Activated CD8-positive, alpha-beta memory T cell treated with anti-CD3 and anti-CD28 coated beads, Interleukin-2, amount 50 U/mL, for 1 hour (primary cell): ENCODE data around the gene RHBDD1.

Experiments
- DNase-seq: peaks from one replicate; pipeline ENCODE4 v3.0.0-alpha.2; 2020; ENCODE audit errors: extremely low read depth

Gene RHBDD1

GRCh38 chr2:226845386-226846116, 9.7 kb downstream of the RHBDD1 start:
- DNase-seq: no peak

GRCh38 chr2:226847090-226847489, 11.2 kb downstream of the RHBDD1 start:
- no peak for DNase-seq

DNA sequence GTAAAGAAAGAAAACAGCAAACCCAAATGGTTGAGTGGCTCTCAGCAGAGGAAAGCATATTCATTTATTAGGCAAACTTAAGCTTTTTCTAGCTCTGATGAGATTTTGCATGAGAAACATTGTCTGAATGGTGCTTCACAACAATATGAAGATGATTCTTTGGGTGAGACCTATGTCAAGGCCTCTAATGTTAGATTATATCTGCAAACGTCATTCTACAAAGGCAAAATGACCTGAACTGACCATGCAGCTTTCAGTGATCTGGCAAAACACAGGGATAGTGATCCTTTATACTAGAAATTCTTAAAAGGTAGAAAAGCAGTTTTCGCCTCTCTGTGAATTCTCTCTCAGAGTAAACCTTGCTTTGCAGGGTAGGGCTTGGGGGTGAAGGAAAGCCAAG, 11.7 kb downstream of the RHBDD1 start:
- no peak for DNase-seq

- DNase-seq: no peak
These were observed 13.5 kb downstream of the RHBDD1 start for GRCh38 chr2:226849349-226849748.

- no peak for DNase-seq
These were observed 14.2 kb downstream of the RHBDD1 start for GRCh38 chr2:226850024-226850423.

- DNase-seq: no peak
These were observed 19.9 kb downstream of the RHBDD1 start for GRCh38 chr2:226855787-226856186.

DNA sequence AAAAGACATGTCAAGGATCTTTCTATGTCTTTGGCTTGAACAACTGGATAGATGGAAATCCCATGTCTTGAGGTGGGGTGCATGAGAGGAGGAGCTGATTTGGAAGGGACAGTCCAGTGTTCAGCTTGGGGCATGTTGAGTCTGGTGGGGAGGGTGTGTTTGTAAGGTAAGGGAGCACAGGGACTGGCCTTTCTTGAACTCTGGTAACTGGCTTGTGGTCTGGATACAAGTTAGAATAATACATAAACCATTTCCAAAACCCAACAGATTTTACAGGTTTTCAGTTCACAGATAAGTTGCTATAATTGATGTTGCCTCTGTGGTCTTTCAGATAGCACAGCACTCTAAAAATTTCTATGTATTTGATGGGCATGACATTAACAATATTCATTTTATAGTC, 24.2 kb downstream of the RHBDD1 start:
- no peak for DNase-seq

DNA sequence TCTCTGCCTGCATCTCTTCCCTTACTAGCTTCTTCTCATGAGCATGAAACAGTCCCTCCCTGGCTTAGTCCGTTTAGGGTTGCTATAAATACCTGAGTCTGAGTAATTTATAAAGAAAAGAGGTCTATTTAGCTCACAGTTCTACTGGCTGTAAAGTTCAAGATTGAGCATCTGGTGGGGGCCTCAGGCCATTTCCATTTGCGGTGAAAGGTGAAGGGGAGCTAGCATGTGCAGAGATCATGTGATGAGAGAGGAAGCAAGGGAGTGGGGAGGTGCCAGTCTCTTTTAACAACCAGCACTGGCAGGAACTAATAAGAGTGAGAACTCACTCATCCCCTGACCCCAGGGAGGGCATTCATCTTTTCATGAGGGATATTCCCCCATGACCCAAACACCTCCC, 26.8 kb downstream of the RHBDD1 start:
- no peak for DNase-seq

DNA sequence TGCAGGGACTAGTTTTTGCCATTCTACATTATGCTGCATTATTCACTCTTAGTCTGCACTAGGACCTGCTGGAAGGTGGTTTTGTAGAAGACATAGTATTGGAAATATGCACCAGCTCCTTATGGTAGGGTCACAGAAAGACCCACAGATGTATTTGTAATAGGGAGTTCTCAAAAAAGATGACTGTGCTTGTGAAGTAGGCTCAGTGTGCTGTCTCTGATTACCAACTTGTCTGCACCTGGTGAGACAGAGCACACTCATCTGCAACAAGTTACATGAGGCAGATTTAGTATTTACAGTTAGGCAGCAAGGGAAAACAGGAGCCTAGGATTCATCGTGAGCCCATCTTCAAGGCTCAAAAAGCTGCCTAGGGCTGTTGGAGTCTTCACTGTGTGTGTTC, 29.4 kb downstream of the RHBDD1 start:
- DNase-seq: no peak

- DNase-seq: no peak
These were observed 29.9 kb downstream of the RHBDD1 start for GRCh38 chr2:226865710-226866109.

GRCh38 chr2:226868331-226869162, 32.7 kb downstream of the RHBDD1 start:
- no peak for DNase-seq

GRCh38 chr2:226869371-226869770, 33.5 kb downstream of the RHBDD1 start:
- no peak for DNase-seq

DNA sequence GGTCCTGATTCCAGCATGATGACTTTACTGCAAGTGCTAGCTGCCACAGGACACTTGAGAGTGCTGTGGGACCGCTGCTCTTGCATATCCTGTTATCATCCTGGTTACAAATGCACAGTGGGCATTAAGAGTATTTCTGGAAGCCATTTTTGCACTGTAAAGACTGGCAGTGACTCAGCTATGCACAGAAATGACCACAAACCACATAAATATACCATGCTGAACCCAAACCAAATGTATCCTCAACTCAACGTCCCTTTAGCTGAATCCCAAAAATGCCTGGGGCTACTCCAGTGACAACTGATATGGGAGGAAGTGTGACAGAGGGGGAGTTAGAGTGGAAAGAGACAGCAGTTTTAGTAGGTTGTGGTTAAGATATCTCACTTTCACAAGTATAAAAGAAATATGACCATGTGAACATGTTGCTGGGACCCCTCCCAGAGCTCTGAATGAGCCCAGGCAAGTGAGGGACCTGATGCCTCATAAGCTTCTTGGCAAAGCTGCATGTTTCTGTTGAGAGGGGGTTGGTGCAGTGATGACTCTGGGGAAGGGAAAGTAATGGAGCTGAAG, 37.3 kb downstream of the RHBDD1 start:
- DNase-seq: no peak

DNA sequence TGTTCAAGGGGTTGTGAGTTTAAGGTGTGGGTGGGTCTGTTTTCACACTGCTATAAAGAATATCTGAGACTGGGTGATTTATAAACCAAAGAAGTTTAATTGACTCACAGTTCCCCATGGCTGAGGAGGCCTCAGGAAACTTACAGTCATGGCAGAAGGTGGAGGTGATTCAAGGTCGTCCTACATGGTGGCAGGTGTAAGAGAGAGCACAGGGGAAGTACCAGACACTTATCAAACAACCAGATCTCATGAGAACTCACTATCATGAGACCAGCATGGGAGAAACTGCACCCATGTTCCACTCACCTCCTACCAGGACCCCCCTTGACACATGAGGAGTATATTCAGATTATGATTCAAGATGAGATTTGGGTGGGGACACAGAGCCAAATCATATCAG, 38.0 kb downstream of the RHBDD1 start:
- no peak for DNase-seq

DNA sequence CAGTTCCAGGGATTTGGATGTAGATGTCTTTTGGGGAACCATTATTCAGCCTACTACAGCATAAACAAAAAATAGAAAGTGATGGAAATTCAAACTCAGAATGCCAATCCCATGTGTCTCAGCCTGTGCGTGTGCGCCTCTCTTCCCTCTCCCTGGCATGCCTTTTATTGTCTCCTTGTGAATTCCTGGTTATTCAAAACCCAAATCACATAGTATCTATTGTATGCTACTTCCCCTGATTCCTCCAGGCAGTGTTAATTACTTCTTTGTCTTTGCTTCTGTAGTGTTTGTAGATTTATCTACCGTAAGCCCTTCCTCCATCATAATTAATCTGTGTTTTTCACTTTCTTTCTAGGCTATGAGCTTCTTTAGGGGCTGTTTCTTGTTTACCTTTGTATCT, 38.9 kb downstream of the RHBDD1 start:
- DNase-seq: no peak

- DNase-seq: no peak
These were observed 39.8 kb downstream of the RHBDD1 start for GRCh38 chr2:226875438-226876225.

- DNase-seq: no peak
These were observed 41.6 kb downstream of the RHBDD1 start for GRCh38 chr2:226877491-226877890.

GRCh38 chr2:226881287-226881686, 45.4 kb downstream of the RHBDD1 start:
- DNase-seq: no peak

GRCh38 chr2:226882606-226883005, 46.8 kb downstream of the RHBDD1 start:
- DNase-seq: no peak

DNA sequence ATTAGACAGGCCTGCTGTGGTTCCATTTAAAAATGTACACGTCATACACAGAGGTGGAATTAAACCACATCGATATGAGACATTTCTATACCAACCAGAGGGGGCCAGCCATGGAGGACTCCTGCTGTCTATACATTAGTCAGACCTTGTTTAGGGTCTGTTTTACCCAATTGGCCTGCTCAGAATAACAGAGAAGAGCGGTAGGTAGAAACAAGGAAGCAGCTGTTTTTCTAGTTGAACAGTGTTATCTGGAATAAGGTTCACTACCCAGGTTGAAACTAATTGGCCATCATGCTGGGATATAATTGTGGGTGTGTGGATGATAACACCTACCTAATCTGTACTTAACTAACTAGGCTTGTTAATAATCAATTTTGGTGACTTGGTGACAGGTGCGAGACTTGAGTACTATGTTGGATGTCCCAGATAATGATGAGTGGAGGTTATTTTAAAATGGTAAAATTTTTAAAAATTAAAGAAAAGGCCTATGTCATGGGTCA, 47.5 kb downstream of the RHBDD1 start:
- DNase-seq: no peak

- no peak for DNase-seq
These were observed 48.3 kb downstream of the RHBDD1 start for GRCh38 chr2:226884166-226884565.
